CD4-positive, alpha-beta T cell treated with Interleukin-2 at 100 ng/mL for 4 hours (primary cell): ENCODE measurements around the gene IPO13.

Source experiments
- DNase-seq: peaks from one replicate; pipeline ENCODE4 v3.0.0-alpha.2; 2020; ENCODE audit warnings: low spot score

IPO13 gene

GRCh38 chr1:44012404-44012803 is 65.7 kb downstream of the IPO13 start:
- DNase-seq = no peak

- no peak for DNase-seq
These were observed 66.3 kb downstream of the IPO13 start for GRCh38 chr1:44012941-44013609.

GRCh38 chr1:44013949-44014348 is 67.2 kb downstream of the IPO13 start:
- DNase-seq = no peak

GRCh38 chr1:44014365-44015104 is 67.8 kb downstream of the IPO13 start:
- DNase-seq = no peak

GRCh38 chr1:44015206-44015605 is 68.5 kb downstream of the IPO13 start:
- DNase-seq = no peak

GRCh38 chr1:44016041-44016889 is 69.5 kb downstream of the IPO13 start:
- DNase-seq = no peak

GRCh38 chr1:44016890-44017400 is 70.2 kb downstream of the IPO13 start:
- DNase-seq = no peak
